Measurements from ENCODE around the gene SQOR. TPM values are rescaled to one million over a fixed set of nuclear protein-coding genes. Genes with fewer than 3 reads are reported as not detected.

SQOR gene
- total RNA-seq, 2 experiments from 2014 or later, result 105 to 108 TPM

DNA sequence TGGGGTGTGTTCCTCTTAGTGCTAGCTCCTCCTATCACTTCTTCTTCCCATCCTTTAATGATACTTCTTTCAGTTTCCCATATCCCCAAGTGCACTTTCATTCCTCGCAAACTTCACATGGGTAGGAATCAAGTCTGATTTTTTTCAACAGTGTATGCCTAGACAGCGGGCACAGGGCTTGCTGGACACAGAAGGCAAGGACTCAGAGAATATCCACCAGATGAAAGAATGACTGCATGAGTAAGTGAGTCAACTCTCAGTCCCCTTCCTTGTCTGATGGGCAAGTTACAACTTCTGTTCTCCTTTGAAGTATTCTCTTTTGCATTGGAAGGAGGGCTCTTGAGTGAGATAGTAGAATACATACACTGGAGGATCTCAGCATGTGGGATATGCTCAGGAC lies 3.1 kb upstream of the SQOR start:
- Mint-ChIP-seq H3K27me3 (no peaks in the 10 kb centered on the region), H3K4me3 (no peak overlapping the region), H3K36me3 (ENCODE audit: low read depth) (peaks cover 2% of the 10 kb centered on the region), H3K4me1 (peaks cover 8% of the 10 kb centered on the region), H3K9me3 (ENCODE audit: low read depth) (peaks cover 5% of the 10 kb centered on the region), H3K27ac (no peak overlapping the region)
- POLR2A ChIA-PET, result no interaction called here
- CTCF ChIA-PET, result interaction anchor here (1.0 to 2.3 kb wide), 2 partner anchors 23 to 174 kb away, joined by 3 to 8 read pairs; no protein-coding TSS in a partner anchor
- DNase-seq, result no peak
- no peak for ATAC-seq
- intact Hi-C loops (cut with DNase I, micrococcal nuclease), result loop anchor here in 1 of 2 experiments (10.0 kb wide), 1 partner anchor 607 kb away; the partner anchor contains the start of gene SORD

DNA sequence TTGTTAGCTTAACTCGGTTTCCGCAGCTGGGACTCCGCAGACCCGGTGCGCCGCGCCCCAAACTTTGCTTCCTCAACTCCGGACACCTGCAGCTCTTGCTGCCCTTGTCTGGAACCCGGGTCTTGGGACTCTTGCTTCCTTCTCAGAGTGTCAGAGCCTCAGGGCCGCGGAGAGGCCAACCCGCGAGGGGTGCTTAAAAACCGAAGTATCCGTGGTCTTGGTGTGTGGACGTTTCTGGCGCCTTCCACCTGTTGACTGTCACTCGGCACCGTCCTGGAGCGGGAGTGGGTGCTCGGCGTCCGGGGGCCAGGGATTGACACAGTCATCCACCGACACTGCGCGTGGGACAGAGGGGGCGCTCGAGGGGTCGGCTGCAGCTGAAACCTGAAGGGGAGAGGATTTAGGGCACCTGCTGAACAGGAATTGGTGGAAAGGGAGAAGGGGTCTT lies 386 bp downstream of the SQOR start:
- Mint-ChIP-seq H3K36me3 (ENCODE audit: low read depth) (peaks cover 32% of the 10 kb centered on the region), H3K27me3 (no peaks in the 10 kb centered on the region), H3K4me3 (peak overlapping the region; percentile 96), H3K9me3 (ENCODE audit: low read depth) (no peaks in the 10 kb centered on the region), H3K27ac (peak overlapping the region; percentile 90), H3K4me1 (peaks cover 38% of the 10 kb centered on the region)
- POLR2A ChIA-PET, result no interaction called here
- intact Hi-C loops (cut with DNase I, micrococcal nuclease), result loop anchor here (1.0 to 10.0 kb wide), 4 partner anchors 20 to 923 kb away; partner anchors contain the start of genes B2M (in 1 of the 2), BLOC1S6 (in 1 of the 2), PATL2 (in 1 of the 2) and SORD (in 1 of the 2)
- peak; percentile 58 for ATAC-seq
- DNase-seq, result peak; percentile 83
- CTCF ChIA-PET, result interaction anchor here (0.7 to 1.6 kb wide), 2 partner anchors 14 to 35 kb away, joined by 3 to 5 read pairs; no protein-coding TSS in a partner anchor

DNA sequence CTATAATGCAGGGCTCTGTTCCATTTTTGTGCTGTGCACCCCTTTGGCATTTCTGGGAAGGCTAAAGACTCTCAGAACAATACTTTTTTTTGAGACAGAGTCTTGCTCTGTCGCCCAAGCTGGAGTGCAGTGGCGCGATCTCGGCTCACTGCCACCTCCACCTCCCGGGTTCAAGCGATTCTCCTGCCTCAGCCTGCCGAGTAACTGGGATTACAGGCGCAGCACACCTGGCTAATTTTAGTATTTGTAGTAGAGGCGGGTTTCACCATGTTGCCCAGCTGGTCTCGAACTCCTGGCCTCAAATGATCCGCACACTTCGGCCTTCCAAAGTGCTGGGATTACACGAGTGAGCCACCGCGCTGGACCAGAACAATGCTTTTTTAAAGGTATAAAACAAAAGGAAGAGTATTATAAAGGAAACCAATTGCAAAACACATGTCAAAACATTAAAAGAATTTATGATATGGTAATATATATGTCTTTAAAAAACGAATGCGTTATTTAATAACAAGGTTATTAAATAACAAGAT lies 999 bp downstream of the SQOR start:
- DNase-seq, result no peak
- peaks cover 44% of the 10 kb centered on the region for H3K4me1 Mint-ChIP-seq
- H3K36me3 Mint-ChIP-seq (ENCODE audit: low read depth), result peaks cover 33% of the 10 kb centered on the region
- CTCF ChIA-PET, result interaction anchor here (1.6 to 1.9 kb wide), 2 partner anchors 13 to 178 kb away, joined by 3 to 7 read pairs; no protein-coding TSS in a partner anchor
- H3K27me3 Mint-ChIP-seq, result no peaks in the 10 kb centered on the region
- no peak for ATAC-seq
- peak overlapping the region; percentile 90 for H3K27ac Mint-ChIP-seq
- POLR2A ChIA-PET, result no interaction called here
- intact Hi-C loops (cut with DNase I, micrococcal nuclease), result loop anchor here (1.0 to 10.0 kb wide), 6 partner anchors 21 to 924 kb away; partner anchors contain the start of genes BLOC1S6 (in 2 of the 2), B2M (in 1 of the 2), PATL2 (in 1 of the 2) and SORD (in 1 of the 2)
- no peaks in the 10 kb centered on the region for H3K9me3 Mint-ChIP-seq (ENCODE audit: low read depth)
- H3K4me3 Mint-ChIP-seq, result peak overlapping the region; percentile 96

DNA sequence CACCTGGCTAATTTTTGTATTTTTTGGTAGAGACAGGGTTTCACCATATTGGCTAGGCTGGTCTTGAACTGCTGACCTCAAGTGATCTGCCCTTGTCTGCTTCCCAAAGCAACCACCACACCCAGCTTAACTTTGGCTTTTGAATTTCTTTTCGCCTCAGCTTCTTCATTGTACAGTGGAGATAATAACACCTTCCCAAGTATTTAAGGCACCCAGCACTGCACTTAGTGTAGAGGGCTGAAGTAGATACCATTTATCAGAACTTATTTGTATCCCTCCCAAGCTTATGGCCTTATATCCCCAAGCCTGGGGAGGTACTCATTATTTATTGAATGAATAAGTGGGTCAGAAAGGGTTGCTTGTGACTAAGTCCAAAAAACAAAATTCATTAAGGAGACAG lies 2.3 kb downstream of the SQOR start:
- ATAC-seq, result peak; percentile 16
- CTCF ChIA-PET, result interaction anchor here (0.6 to 1.9 kb wide), 12 partner anchors 9 to 206 kb away, joined by 3 to 7 read pairs (median 3); no protein-coding TSS in a partner anchor

DNA sequence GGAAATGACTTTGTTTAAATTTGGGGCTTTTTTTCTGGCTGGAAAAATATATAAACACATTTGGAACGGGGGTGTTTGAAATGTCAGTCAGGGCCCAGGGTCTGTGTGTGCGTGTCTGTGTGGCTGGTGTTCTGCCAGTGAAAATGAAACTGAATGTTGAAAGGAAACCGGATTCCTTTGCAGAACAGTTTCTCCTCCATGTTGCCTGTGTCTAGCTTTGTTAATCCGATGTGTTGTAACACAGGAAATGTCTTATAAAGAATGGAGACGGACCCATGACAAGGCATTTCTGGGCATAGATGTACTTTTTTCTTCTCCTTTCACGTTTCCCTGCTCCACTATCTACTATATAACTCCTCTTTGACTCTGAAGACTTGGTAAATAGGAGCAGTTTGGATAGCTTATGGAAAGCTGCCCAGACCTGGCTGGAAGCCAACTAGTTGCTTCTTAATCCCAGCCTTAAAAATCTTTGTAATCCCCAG lies 2.8 kb downstream of the SQOR start:
- ATAC-seq, result peak; percentile 73
- CTCF ChIA-PET, result interaction anchor here (0.6 to 1.9 kb wide), 11 partner anchors 10 to 207 kb away, joined by 3 to 7 read pairs (median 3); no protein-coding TSS in a partner anchor
- POLR2A ChIA-PET, result interaction anchor here (1.4 to 1.5 kb wide), 3 partner anchors 9 to 50 kb away, joined by 5 to 8 read pairs (median 5); partner anchors contain the start of gene BLOC1S6

More for the DNA sequence above, 2.3 kb downstream of the SQOR start:
- no peaks in the 10 kb centered on the region for H3K27me3 Mint-ChIP-seq
- no peak for DNase-seq
- peak overlapping the region; percentile 72 for H3K4me3 Mint-ChIP-seq
- intact Hi-C loops (cut with DNase I, micrococcal nuclease), result loop anchor here (2.0 to 10.0 kb wide), 4 partner anchors 50 to 925 kb away; partner anchors contain the start of genes B2M (in 1 of the 2), BLOC1S6 (in 1 of the 2), PATL2 (in 1 of the 2) and SORD (in 1 of the 2)
- H3K36me3 Mint-ChIP-seq (ENCODE audit: low read depth), result peaks cover 39% of the 10 kb centered on the region
- POLR2A ChIA-PET, result interaction anchor here (0.6 to 1.5 kb wide), 4 partner anchors 9 to 50 kb away, joined by 5 to 8 read pairs (median 5); partner anchors contain the start of gene BLOC1S6
- no peaks in the 10 kb centered on the region for H3K9me3 Mint-ChIP-seq (ENCODE audit: low read depth)
- peak overlapping the region; percentile 95 for H3K27ac Mint-ChIP-seq
- peaks cover 52% of the 10 kb centered on the region for H3K4me1 Mint-ChIP-seq

DNA sequence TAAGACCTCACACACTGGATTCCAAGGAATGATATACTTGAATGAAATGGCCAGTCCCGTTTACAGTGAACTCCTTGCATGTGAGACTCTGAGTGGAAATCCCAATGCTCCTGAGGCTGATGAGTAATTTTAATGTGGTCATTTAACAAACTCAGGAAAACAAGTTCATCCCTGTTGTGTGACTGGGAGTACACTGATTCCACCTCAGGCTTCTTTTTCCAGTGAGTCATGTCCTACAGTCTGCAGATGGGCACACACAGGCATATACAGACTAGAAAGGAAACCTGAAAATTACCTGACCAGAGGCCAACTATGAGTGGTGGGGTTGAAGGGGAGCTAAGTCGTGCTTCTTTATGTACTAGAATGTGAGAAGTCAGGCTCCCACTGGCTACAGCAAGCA lies 5.8 kb downstream of the SQOR start:
- peaks cover 55% of the 10 kb centered on the region for H3K36me3 Mint-ChIP-seq (ENCODE audit: low read depth)
- peak overlapping the region; percentile 95 for H3K27ac Mint-ChIP-seq
- peaks cover 86% of the 10 kb centered on the region for H3K4me1 Mint-ChIP-seq
- ChIA-PET CTCF (interaction anchor here (0.6 to 0.8 kb wide), 2 partner anchors 27 to 54 kb away, joined by 3 read pairs; partner anchors contain the start of gene BLOC1S6), POLR2A (no interaction called here)
- DNase-seq (no peak), ATAC-seq (no peak)
- intact Hi-C loops (cut with DNase I, micrococcal nuclease), result loop anchor here in 1 of 2 experiments (5.0 kb wide), 1 partner anchor 52 kb away; no protein-coding TSS in a partner anchor
- H3K27me3 Mint-ChIP-seq, result no peaks in the 10 kb centered on the region
- H3K4me3 Mint-ChIP-seq, result no peak overlapping the region
- no peaks in the 10 kb centered on the region for H3K9me3 Mint-ChIP-seq (ENCODE audit: low read depth)

More for the DNA sequence above, 2.8 kb downstream of the SQOR start:
- intact Hi-C loops (cut with DNase I, micrococcal nuclease), result loop anchor here (2.0 to 10.0 kb wide), 4 partner anchors 51 to 925 kb away; partner anchors contain the start of genes B2M (in 1 of the 2), BLOC1S6 (in 1 of the 2), PATL2 (in 1 of the 2) and SORD (in 1 of the 2)
- peaks cover 44% of the 10 kb centered on the region for H3K36me3 Mint-ChIP-seq (ENCODE audit: low read depth)
- peak overlapping the region; percentile 72 for H3K4me3 Mint-ChIP-seq
- no peaks in the 10 kb centered on the region for H3K27me3 Mint-ChIP-seq
- peak overlapping the region; percentile 95 for H3K27ac Mint-ChIP-seq
- peak; percentile 76 for DNase-seq
- H3K4me1 Mint-ChIP-seq, result peaks cover 57% of the 10 kb centered on the region
- no peaks in the 10 kb centered on the region for H3K9me3 Mint-ChIP-seq (ENCODE audit: low read depth)

DNA sequence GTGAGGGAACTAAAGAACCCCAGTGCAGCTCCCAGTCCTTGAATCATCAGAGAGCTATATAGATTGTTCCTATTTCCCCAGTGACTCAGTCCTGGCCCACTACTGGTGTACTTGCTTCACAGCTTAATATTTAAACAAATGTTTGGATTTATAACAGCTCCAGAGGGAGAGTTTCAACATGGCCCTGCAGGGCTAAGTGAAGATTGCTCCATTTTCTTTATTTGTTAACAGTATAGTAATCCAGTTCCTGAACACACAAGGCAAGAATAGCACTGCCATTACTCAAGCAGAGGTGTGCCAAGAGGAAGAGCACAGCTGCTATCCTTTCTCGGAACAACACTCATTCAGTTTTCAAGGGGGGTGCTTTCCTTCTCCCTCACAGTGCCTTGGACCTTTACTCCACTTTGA lies 6.5 kb downstream of the SQOR start:
- intact Hi-C loops (cut with DNase I, micrococcal nuclease), result loop anchor here in 1 of 2 experiments (5.0 kb wide), 1 partner anchor 51 kb away; no protein-coding TSS in a partner anchor
- CTCF ChIA-PET, result interaction anchor here (0.6 to 3.1 kb wide), 4 partner anchors 27 to 184 kb away, joined by 3 to 10 read pairs (median 4); partner anchors contain the start of gene BLOC1S6
- Mint-ChIP-seq H3K9me3 (ENCODE audit: low read depth) (no peaks in the 10 kb centered on the region), H3K4me3 (no peak overlapping the region), H3K27me3 (no peaks in the 10 kb centered on the region), H3K36me3 (ENCODE audit: low read depth) (peaks cover 55% of the 10 kb centered on the region), H3K4me1 (peaks cover 91% of the 10 kb centered on the region), H3K27ac (peak overlapping the region; percentile 55)
- POLR2A ChIA-PET, result no interaction called here
- DNase-seq (no peak), ATAC-seq (peak; percentile 21)

DNA sequence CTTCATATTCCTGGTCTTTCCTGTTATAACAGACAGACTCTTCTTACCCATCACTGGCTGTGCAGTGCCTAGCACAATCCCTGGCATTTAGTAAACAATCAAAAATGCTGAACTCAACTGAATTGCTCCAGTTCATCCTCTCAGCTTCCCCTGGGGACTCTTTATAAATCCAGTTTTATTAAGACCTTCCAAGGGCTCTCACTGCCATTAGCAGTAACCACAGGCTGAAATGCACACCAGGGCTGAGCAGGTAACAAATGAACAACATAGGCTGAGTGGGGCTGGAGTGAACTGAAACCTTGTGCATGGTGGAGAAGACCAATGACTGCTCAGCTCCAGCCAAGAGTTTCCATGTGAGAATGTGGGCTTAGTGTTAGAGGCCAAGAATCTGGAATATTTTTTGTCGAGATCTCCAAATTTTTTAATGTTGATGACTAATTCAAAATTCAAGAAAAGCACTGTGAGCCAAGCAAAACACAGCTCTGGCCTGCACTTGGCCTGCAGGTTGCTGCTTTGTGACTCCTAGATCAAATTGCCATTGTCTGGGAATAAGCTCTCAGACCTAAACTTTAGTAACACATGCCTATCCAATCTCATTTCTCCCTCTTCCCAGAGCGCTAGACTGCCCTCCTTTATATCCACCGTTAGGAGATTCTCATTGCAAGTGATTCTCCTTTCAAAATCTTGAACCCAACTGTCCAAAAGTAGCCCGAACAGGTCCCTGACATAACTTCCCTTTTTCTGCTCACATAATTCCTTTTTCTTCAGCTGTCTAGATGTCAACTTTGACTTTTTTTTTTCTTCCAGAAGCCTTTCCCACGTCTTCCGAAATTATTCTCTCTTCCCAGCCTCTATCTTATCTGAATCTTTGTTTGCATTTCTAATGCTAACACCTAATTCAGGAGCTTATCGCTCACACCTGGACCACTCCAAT lies 7.4 kb downstream of the SQOR start:
- Mint-ChIP-seq H3K36me3 (ENCODE audit: low read depth) (peaks cover 51% of the 10 kb centered on the region), H3K4me3 (no peak overlapping the region), H3K9me3 (ENCODE audit: low read depth) (no peaks in the 10 kb centered on the region), H3K27ac (peak overlapping the region; percentile 66), H3K27me3 (no peaks in the 10 kb centered on the region), H3K4me1 (peaks cover 91% of the 10 kb centered on the region)
- intact Hi-C loops (cut with DNase I, micrococcal nuclease), result loop anchor here in 1 of 2 experiments (5.0 kb wide), 1 partner anchor 50 kb away; no protein-coding TSS in a partner anchor
- POLR2A ChIA-PET, result no interaction called here
- CTCF ChIA-PET, result interaction anchor here (2.0 to 3.1 kb wide), 2 partner anchors 63 to 184 kb away, joined by 6 to 10 read pairs; no protein-coding TSS in a partner anchor
- ATAC-seq (no peak), DNase-seq (no peak)

DNA sequence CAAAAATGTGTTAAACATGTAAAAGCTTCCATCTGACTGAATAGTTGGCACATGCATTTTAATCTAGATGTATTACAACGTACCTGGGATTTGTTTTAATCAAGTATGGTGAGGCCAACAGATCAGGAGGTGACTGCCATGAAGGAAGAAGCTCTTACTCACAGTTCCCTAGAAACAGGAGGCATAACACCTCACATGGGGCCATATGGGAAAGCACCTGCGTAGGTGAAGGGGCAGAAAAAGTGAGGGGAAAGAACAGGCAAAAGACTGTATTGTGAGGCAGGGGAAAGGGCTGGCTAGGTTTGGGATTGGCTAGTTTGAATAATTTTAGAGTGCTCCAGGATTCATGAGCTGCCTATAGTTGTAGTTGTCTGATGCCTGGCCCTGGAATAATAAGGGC lies 9.6 kb downstream of the SQOR start:
- Mint-ChIP-seq H3K36me3 (ENCODE audit: low read depth) (peaks cover 33% of the 10 kb centered on the region), H3K9me3 (ENCODE audit: low read depth) (no peaks in the 10 kb centered on the region), H3K27ac (peak overlapping the region; percentile 42), H3K4me3 (no peak overlapping the region), H3K27me3 (no peaks in the 10 kb centered on the region), H3K4me1 (peaks cover 82% of the 10 kb centered on the region)
- peak; percentile 54 for ATAC-seq
- peak; percentile 29 for DNase-seq
- CTCF ChIA-PET, result interaction anchor here (0.6 to 3.1 kb wide), 8 partner anchors 29 to 187 kb away, joined by 3 to 10 read pairs (median 4); no protein-coding TSS in a partner anchor
- POLR2A ChIA-PET, result no interaction called here
- intact Hi-C loops (cut with DNase I, micrococcal nuclease), result loop anchor here in 1 of 2 experiments (5.0 kb wide), 1 partner anchor 48 kb away; no protein-coding TSS in a partner anchor

All from activated CD4-positive, alpha-beta T cell treated with anti-CD3 and anti-CD28 coated beads for 36 hours (primary cell).